NCI-H345 treated with DMSO at 0.1 percent for 48 hours (cell line): ENCODE results near the gene EPS15.
"Not testable (repeated sequence)": the region's sequence is repeated elsewhere in the genome, so short reads cannot be mapped to it uniquely, and the experiment has no call there.

ENCODE experiments used
- DNase-seq: peaks from one replicate; lab custom pipeline; 2025; ENCODE audit not compliant: unreplicated experiment; lab: John Stamatoyannopoulos, UW

Gene EPS15

GRCh38 chr1:51432146-51432545 is 86.9 kb downstream of the EPS15 start:
- DNase-seq, result no peak

GRCh38 chr1:51427438-51427837 is 91.6 kb downstream of the EPS15 start:
- DNase-seq, result no peak

GRCh38 chr1:51425955-51426354 is 93.1 kb downstream of the EPS15 start:
- DNase-seq, result no peak

- no peak for DNase-seq
These were observed 93.8 kb downstream of the EPS15 start for GRCh38 chr1:51425273-51425672.

GRCh38 chr1:51423073-51423821 is 95.8 kb downstream of the EPS15 start:
- no peak for DNase-seq

- DNase-seq, result no peak
These were observed 96.5 kb downstream of the EPS15 start for GRCh38 chr1:51422367-51423072.

- DNase-seq, result peak; percentile 1
These were observed 97.1 kb downstream of the EPS15 start for GRCh38 chr1:51421964-51422363.

GRCh38 chr1:51420867-51421627 is 98.0 kb downstream of the EPS15 start:
- no peak for DNase-seq

- no peak for DNase-seq
These were observed 100.6 kb downstream of the EPS15 start for GRCh38 chr1:51418384-51418959.

- no peak for DNase-seq
These were observed 101.3 kb downstream of the EPS15 start for GRCh38 chr1:51417496-51418383.

GRCh38 chr1:51416910-51417309 is 102.2 kb downstream of the EPS15 start:
- no peak for DNase-seq

- no peak for DNase-seq
These were observed 103.1 kb downstream of the EPS15 start for GRCh38 chr1:51415963-51416362.

- no peak for DNase-seq
These were observed 104.3 kb downstream of the EPS15 start for GRCh38 chr1:51414811-51415210.

- DNase-seq, result not testable (repeated sequence)
These were observed 107.2 kb downstream of the EPS15 start for GRCh38 chr1:51411820-51412219.

- DNase-seq, result no peak
These were observed 108.3 kb downstream of the EPS15 start for GRCh38 chr1:51410568-51411460.

GRCh38 chr1:51409755-51410541 is 109.1 kb downstream of the EPS15 start:
- not testable (repeated sequence) for DNase-seq

- no peak for DNase-seq
These were observed 126.8 kb downstream of the EPS15 start for GRCh38 chr1:51392241-51392640.

- DNase-seq, result not testable (repeated sequence)
These were observed 128.4 kb downstream of the EPS15 start for GRCh38 chr1:51390641-51391040.

- DNase-seq, result not testable (repeated sequence)
These were observed 131.8 kb downstream of the EPS15 start for GRCh38 chr1:51387288-51387687.
